Umbilical cord (tissue), 2 donors: Measurements from ENCODE around the gene WWOX. TPM values are rescaled to one million over a fixed set of nuclear protein-coding genes. Genes with fewer than 3 reads are reported as not detected.
A peak's percentile ranks its signal among the peaks of the same experiment; 100 is the strongest.

Source experiments
- DNase-seq: peaks from one replicate; pipeline ENCODE4 v3.0.0-alpha.2; 2015; ENCODE audit warnings: low spot score
- total RNA-seq: library from RNA; depleted of rRNA; stranded (reverse); fragments of >200 nt; gene quantifications from one replicate; pipeline ENCODE4 v1.2.3, GENCODE V29; 2014; ENCODE audit warnings: low replicate concordance; ENCODE audit not compliant: insufficient read depth

The WWOX gene
- total RNA-seq, 1 donor from 2014 or later = 54.4 TPM

DNA sequence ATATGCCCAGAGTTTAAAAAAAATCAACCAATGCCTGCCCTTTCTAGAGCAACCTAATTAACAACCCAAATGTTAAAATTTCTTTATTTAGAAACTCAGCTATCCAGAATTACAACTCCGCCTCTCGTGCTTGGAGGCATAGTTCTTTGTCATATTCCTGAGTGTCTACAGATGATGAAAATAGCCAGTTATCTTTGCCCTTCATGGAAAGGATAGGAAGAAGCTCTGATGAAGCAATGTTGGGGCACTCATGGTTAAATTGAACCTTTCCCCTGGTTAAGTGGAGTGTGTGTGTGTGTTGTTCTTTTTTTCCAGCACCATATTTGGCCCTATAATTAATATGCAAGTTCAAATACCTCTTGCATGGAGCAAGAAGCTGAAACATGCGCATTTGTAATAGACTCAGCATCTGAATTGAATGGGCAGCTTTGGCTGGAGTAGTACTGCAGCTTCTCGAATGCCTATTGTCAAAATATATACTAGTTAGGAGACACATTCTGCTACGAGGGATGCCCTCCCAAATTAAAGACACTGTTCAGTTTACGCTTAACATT lies 506.2 kb downstream of the WWOX start:
- no peak for DNase-seq

DNA sequence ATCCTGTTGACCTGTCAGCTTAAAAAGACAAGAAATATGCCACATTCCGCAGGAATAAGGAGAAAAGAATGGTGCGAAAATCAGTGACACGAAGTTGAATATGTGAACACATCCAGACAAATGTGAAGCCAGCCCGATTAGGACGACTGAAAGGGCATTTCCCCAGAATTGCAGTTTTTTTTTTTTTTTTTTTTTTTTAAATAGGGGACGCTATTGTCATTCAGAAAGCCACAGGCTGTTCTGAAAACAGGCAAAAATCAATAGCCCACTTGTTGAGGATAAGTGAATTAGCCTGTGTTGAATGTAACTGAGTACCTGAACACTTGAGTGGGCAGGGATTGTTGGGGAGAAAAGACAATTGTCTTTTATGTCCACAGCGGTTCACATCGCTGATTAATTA lies 507.1 kb downstream of the WWOX start:
- no peak for DNase-seq

DNA sequence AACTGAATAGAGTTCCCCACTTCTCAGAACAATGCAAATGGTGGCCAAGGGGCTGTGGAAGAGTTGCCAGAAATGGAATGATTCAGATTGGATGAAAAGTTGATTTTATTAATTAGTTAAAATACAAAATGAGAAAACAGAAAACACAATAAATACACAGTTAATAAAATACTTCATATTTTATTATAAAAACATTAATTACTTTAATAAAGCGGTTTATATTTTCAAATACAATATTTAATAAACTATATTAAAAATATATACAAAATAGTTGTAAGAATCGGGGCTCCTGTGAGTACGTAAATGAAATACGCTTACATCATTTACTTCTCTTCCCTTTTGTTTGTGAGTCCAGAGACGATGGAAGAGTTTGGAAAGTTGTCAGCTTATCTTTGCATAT lies 507.6 kb downstream of the WWOX start:
- DNase-seq = no peak

DNA sequence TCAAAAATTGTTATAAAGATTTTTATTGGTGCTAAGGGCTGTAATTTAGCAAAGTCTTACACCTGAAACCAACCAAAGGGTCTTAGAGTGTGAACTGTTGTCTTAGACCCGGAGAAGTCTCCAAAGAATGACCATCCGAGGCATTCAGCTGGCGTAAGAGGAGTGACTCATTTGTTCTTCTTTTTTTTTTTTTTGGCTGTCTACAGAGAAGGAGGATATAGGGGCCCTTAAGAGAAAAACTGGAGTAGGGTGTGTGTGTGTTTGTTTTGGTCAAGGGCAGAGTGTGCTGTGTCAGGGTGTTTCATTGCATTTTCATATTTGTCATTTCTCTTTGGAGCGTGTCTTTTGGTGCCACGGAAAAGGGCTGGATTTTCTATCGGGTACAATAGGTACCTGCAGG lies 508.0 kb downstream of the WWOX start:
- peak; percentile 67 for DNase-seq

DNA sequence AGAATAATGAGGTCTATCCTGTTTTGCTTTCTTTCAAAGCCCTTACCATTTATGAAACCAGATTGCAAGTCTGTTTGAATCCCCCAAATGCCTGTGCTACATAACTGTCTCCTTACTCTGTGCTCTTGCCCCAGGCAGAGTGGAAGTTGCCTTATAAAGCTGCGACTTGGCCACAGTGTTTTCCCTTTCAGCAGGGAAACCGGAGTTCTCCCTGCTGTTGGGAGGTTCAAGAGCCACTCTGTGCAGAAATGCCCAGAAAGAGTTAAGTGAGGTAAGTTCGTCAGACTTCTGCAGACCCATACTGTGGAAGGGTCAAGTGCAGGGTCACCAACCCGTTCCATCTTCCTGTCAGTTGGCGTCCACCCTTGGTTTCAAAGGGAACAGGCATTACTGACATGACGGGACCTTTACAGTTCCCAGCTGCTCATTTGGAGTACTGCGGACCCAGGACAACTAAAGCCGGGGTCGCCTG lies 508.9 kb downstream of the WWOX start:
- DNase-seq = peak; percentile 66

DNA sequence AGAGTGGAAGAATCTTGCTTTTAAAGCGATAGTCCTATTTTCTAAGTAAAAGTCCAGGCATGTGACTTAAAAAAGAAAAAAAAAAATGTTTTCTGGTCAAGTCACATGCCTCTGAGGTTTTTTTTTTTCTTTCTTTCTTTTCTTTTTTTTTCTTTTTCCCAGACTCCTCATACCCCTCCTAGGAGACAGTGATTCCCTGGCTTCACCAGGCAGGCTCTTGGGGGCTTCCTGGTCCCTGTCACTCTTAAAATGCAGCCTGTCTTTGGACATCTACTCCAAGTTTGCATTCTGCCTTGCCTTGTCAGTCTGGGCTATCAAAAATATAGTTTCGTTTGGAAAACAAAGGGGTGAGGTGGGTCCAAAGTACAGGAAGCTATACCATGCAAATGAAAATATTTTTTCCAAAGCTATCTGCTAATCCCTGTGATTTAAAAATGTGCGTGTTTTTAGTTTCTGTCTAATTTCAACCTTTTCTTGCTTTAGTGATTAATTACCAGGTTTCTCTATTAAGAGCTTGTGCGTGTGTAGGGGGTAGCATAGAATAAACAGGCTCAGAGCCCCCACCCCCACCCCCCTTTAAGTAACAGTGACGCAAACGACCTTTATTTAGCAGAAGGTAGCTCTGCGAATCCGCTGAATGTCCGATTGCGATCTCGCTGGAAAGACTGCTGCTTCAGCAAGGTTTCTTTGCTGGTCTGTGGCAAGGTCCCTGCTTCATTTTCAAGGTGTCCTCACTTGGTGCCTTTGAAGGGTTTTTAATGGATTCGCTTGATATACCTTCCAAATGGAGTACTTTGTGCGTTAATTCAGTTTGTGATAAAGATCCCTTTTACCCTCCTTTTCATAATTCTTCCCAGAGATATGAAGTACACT lies 510.2 kb downstream of the WWOX start:
- DNase-seq = peak; percentile 44

DNA sequence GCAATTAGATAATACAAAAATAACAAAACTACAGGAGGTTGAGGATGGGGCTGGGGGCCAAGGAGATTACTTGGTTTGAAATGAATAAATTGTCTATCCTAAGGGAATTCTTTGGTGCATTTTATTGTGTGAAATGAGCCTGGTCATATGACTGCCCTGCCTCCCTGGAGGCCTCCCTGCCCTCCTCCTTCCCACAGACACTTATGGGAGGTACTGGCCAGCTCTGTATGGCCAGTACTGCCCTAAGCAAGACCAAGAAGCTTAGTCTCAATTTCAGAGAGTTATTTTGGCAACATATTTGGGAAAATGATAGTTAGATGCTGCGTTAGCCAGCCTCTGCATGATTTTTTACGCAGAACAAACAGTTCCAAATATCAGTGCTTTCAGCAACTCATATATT lies 511.9 kb downstream of the WWOX start:
- no peak for DNase-seq

DNA sequence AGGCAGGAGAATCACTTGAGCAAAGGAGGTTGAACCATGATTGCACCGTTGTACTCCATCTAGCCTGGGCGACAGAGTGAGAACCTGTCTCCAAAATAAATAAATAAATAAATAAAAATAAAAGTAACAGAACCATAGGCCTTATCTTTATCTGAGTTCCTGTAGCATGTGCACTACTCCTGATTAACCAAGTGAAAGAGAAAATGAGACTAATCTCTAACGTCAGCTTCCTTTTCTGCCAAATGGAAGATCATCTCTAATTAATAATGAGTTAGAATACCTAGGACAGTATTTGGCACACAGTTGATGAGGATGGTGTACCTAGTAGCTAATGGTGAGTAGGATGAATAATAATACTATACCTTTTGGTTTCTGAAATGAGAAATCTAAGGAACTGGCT lies 520.4 kb downstream of the WWOX start:
- DNase-seq = no peak

DNA sequence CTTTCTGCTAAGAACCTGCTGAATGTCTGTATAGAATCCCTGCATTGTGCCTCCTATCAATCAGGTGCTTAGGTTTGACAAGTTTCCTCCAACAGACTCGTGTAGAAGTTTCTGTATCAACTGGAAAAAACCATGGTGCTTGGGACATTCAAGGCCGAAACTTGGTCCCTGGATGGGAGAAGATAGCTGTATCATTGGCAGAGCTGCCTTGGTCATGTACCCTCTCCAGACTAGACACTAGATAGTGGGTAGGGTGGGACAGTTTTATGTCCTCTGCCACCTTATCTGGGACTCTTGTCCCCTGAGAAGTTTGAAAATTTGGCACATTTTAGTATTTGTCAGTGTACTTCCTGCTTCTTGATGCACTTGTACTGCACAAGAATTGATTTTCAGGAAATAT lies 520.8 kb downstream of the WWOX start:
- no peak for DNase-seq

DNA sequence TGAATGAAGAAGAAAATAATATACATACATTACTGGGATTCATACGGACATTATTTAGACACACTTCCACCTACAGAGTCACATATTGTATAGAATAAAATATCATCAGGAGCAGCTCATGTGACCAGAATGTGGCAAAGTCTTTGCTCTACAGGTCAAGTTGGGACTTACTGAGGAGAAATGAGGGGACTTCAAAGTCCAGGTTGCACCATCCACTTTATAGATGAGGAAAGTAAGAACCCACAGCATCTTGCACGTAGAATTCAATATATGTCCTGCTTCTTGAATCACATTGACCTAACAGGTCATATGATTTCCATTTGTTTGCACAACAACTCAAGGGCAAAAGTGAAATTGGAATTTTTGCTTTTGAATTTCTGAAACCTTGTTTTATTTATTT lies 524.3 kb downstream of the WWOX start:
- no peak for DNase-seq

DNA sequence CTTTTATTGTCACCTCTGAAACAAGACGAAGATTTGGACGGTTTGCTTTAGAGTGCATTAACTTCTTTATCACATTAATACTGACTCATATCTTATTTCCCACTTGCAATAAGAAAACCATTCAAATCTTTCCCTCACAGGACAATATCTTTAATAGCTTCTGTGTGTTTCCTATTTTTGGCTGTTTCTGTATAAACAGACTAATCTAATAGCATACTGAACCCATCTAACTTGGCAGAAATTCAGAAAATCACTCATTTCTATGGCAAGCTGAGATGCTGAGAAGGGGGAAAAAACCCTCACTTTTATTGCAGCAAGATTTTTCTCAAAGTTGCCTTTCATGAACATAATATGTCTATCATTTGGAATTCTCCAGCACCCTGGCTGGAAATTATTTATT lies 524.9 kb downstream of the WWOX start:
- DNase-seq = peak; percentile 42

DNA sequence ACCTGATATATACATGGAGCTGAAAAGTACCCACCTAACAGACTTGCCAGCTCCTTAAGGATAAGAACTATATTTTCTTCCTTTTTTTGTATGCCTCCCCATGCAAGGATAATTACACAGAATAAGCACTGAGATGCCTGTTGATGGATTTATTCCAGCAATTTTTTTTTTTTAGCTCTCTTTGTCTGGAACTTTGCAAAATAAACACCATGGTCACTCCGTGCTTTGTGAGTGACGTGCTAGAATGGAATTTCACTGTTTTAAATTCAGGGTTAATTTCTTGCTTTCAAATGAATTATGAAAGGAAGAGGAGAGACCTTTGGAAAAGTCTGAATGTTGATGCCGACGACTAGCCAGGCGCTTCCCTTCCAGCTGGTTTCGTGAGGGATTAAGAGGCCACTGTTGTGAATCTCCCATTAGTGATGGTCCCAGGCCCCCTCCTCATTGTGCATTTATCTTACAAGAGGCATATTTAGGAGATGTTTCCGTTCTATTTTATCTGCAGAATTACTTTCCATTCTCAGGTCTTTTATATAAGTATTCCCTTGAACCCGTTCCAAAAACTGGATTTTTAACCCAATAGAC lies 529.1 kb downstream of the WWOX start:
- DNase-seq = peak; percentile 23

DNA sequence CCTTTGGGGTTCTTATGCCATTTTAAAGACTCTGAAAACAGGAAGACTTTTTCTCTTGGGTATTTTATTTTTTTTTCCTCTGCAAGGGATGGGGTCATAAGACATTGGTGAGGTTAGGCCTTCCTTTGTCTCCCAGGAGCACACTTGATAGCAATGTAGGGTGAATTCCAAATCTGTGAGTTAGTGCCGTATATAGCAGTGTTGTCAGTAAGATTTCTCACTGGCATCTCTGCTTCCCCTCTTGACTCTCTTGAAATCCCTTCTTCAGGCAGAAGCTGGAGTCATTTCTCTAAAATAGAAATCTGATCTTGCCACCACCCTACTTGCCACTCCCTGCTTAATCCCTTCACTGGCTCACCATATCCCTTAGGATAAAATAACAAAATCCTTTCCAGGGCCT lies 529.7 kb downstream of the WWOX start:
- no peak for DNase-seq

DNA sequence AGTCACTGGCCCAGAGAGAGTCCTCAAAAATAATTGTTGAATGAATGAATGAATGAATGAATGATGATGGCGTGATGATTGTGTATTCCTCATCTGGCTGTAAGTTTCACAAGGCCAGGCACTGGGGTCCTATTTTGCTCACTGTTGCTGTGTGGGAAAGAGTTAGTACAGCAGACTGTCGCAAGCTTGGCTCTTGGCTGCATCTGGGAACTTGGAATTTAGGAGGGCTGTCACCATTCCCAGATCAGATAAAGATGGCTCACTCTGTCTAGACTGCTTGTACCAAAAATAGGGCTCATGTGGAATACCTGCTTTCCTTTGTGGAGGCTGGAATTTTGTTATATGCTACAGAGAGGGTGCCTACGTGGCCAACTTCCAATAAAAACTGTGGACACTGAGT lies 530.6 kb downstream of the WWOX start:
- DNase-seq = no peak

DNA sequence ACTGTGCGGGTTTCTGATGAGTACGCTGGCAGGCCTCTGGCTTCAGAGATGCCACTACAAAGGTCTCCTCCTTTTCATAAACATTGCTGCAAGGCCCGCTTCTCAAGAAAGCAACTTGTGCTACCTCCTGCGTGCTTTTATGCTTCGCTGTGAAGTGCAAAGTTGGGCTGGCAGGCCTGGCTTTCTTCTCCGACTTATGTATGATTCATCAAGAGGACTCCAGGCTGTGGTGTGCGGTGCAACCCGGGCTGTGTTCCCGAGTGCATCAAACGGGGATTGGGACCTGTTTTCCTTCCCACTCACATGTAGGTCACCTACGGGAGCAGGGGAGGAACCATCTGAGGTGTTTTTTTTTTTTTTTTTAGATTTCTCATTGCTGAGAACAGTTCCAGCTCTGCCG lies 534.1 kb downstream of the WWOX start:
- DNase-seq = no peak

DNA sequence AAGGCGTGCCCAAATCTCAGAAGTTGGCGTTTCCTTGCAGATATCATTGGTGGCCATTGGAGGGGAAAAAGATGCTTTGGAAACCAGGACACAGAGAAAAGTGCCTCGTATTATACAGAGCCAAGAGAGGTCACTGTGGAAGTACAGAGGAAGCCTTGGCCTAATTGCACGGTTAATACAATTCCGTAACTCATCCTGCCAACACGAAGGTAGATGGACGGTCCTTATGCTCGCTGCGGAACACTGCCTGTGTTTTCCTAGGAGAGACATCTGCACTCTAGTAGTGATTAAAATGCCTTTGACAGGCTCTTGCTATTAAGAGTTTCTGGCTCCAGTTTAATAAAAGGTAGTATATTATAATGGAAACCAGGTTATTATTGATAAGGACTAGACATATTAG lies 536.4 kb downstream of the WWOX start:
- no peak for DNase-seq

DNA sequence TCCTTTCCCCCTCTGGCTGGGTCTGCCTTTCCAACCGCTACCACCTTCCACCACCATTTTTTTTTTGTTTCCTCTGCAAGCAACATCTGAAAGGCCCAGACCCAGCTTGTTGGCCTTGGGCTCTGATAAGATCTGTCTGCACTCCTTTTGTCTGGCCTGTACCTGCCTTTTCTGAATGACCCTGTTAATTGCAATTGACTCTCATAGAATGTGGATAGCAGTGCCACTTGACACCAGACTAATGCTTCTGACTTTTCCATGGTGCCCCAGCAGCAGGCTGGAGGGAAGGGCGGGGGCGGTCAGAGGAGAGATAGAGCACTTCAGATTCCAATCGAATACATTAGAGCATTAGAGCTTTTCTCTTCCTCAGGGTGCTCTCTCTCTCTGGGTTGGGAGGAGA lies 538.9 kb downstream of the WWOX start:
- DNase-seq = no peak

DNA sequence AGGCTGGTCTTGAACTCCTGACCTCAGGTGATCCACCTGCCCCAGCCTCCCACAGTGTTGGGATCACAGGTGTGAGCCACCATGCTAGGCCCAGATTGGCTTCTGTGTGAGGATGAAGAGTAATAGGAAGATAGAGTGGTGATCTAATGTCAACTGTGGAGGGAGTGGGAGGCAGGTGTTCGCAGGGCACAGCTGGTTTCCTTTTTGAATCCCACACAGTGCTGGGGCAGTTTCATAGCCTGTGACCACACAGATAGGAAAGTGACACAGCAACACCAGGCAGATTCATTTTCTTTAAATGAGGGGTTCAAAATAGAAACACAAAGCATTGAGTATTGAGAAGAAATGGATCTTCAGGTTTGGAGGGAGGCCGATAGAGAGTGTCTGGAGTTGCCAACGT lies 540.3 kb downstream of the WWOX start:
- no peak for DNase-seq

DNA sequence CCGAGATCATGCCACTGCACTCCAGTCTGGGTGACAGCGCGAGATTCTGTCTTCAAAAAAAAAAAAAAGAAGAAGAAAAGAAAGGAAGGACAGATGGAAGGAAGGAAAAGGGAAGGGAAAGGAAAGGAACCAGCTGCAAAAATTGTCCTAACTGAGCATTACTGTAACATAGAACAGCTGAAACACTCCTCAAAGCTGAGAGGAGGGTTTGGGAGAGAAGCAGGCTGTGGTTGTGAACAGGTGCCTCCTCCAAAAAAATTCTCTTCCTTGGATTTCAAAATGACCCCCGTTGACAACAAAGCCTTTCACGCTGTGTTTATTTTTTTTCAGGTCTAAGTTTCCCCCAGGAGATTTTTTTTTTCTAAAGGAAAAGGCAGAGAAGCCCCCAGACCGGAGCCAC lies 541.4 kb downstream of the WWOX start:
- DNase-seq = no peak

DNA sequence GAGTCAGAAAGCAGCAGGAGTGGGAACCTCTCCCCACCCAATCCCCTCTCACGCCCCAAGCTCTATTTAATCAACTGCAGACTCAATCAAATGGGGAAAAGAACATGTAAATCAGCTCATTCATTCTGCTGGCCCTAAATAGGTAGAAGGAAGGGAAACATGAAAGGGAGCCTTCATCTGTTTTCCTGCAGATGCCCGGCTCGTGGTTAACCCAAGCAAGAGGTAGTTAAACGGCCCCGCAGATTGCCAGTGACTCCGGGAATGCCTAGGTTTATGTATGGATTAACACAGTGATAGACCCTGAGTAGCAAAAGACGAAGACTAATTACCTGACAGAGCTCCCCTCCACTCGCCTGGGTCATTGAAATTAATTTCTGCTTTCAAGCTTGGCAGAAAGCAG lies 542.0 kb downstream of the WWOX start:
- no peak for DNase-seq

DNA sequence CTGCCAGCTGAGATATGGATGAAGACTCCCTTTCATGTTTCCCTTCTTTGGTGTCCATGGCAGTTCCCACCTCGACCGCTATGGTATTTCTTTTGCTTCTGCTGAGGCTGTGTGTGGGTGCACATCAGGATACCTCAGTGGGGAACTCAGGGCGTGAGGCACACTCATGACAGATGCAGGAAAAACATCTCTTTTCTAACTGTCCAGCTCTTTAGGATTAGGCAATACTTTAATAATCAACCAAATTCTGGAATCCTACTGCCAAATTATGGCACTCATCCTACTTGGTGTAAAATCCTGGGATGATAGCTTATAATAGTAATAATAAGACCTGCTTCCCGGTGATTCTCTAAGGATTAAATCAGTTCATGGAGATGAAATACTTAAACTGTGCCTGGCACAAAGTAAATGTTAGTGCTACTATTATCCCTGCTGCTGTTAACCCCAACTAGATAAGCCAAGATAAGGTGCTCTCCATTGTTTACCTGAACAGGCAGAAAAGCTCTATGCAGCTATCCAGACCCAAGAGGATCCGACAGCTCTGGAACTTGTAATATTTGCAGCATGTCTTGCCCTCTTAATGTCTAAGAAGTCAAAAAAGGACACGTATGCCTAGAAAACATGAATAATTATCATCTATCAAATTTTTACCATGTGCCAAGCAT lies 543.3 kb downstream of the WWOX start:
- no peak for DNase-seq

DNA sequence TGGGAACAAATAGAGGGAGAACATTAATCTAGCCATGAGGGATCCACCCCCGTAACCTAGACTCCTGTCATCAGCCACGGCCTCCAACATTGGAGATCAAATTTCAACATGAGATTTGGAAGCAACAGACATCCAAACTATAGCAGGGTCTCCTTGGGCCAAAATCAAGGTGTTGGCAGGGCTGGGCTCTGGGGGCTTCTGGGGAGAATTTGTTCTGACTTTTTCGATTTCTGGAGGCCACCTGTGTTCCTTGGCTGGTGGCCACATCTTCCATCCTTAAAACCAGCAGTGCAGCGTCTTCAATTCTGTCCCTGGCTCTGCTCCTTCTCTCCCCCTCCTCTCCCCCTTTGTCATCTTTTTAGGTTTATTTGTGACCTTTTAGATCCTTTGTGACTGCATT lies 546.2 kb downstream of the WWOX start:
- DNase-seq = no peak

DNA sequence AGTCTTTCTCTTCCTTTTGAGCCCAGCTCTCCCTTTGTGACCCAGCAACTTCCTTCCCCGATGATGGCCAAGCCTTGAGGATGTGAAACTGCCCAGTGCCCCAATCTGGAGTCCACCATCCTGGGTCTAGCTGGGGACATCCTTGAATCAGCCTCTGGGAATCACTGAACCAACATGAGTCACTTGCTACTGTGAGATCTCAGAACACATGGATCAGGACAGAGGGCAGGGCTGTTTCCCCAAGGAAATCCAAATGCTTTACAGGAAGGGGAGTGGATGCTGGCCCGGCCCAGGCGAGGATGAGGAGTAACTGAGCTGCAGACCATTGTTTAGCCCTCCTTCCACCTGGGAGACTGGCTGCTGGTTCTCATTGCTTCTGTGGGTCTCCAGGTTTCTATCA lies 547.6 kb downstream of the WWOX start:
- no peak for DNase-seq
